Measurements from ENCODE around the gene PI4KA.
A peak's percentile ranks its signal among the peaks of the same experiment; 100 is the strongest.
"Not testable (repeated sequence)": the region's sequence is repeated elsewhere in the genome, so short reads cannot be mapped to it uniquely, and the experiment has no call there.

PI4KA gene

DNA sequence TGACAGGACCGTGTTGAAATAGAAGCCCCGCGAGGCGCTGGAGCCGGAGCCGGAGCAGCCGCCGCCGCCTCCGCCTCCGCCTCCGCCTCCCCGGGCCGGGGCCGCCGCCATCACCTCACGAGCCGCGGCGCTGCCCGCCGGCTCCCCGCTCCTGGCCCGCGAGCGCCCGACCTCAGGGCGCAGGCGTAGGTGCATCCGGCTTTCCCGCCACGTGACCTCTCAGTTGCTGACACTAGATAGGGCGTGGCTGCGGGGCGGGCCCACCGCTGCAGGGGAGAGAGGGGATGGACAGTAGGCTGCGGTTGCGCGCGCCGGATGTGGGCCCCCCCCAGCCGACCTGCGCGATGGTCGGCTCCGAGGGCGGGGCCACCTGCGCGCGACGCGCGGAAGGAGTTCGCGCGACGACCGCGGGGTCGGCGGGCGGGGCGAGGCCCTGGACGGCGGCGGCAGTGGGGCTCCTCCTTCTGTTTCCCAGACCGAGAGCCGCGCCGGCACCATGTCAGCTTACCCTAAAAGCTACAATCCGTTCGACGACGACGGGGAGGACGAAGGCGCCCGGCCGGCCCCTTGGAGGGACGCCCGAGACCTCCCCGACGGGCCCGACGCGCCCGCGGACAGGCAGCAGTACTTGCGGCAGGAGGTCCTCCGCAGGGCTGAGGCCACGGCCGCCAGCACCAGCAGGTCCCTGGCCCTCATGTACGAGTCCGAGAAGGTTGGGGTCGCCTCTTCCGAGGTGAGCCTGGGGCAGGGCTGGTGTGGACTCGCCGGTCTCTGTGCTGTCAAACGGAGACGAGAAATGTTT lies at the start of gene PI4KA, which contains the start of gene SNAP29:
Gene PI4KA, minus strand, starts transcription at position 197 of the 802 bp plus-strand sequence. Its CDS starts 86 bp downstream, at position 111.
Gene SNAP29, plus strand, starts transcription at position 393 of the 802 bp plus-strand sequence. Its CDS starts 104 bp downstream, at position 497.
- H3K9ac ChIP-seq (ENCODE audit: low read length) = peak within 1 kb of the TSS; percentile 83
- H3K36me3 ChIP-seq (ENCODE audit: control insufficient read depth, insufficient read depth, low read length) = no peaks in the 10 kb centered on the region
- no peaks in the 10 kb centered on the region for H3K27me3 ChIP-seq (ENCODE audit: control insufficient read depth, insufficient read depth, low read length)
- H3K4me3 ChIP-seq (ENCODE audit: low read length) = peak within 1 kb of the TSS; percentile 91
- H3K4me1 ChIP-seq (ENCODE audit: control insufficient read depth, insufficient read depth, low read length) = peaks cover 13% of the 10 kb centered on the region
- peak within 1 kb of the TSS; percentile 86 for H3K27ac ChIP-seq (ENCODE audit: low read depth, low read length)

- Histone ChIP-seq H3K4me3 (ENCODE audit: low read length) (no peak overlapping the region), H3K36me3 (ENCODE audit: control insufficient read depth, insufficient read depth, low read length) (no peaks in the 10 kb centered on the region), H3K9ac (ENCODE audit: low read length) (no peak overlapping the region), H3K27ac (ENCODE audit: low read depth, low read length) (no peak overlapping the region), H3K27me3 (ENCODE audit: control insufficient read depth, insufficient read depth, low read length) (no peaks in the 10 kb centered on the region), H3K4me1 (ENCODE audit: control insufficient read depth, insufficient read depth, low read length) (no peaks in the 10 kb centered on the region)
Observed at GRCh38 chr22:20906387-20906767, 47.8 kb upstream of the PI4KA start.

DNA sequence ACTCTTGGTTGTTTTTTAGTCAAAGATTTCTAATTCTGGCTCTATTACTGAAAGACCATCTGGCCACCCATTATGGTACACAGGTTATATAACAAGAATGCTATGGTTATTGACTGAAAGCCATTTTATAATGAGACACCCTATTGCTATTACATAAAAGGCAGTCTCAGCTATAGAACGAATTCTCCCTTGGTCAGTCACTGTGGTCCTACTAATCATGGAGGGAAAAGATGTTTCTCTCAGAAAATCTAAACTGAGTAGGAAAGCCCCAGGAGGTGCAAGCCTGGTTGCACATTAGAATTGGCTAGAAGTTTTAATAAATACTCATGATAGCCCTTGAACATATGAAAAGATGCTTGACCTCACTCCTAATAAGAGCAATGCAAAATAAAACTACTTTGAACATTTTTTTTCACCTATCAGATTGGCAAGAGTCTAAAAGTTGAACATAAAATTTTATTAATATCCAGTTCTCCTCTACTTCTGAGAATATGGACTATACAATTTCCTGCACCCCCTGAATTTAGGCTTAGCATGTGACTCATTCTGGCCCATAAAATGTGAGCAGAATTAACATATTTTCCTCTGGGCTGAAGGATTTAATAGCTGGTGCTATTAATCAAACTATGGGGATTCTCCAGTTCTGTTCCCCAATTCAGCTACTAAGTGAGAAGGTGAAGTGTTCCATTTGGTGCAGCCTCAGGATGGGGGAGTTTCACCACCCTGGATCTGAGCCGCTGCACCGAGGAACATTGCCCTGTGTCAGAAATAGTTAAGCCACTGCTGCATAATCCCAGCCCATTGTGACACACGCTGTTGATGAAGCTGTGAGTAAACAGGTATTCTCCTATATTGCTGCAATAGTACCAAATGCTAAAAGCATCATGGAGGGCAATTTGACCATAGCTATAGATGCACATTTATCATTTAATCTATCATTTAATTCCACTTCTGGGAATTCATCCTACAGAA lies 47.1 kb upstream of the PI4KA start:
- H3K4me1 ChIP-seq (ENCODE audit: control insufficient read depth, insufficient read depth, low read length) = no peaks in the 10 kb centered on the region
- H3K27ac ChIP-seq (ENCODE audit: low read depth, low read length) = no peak overlapping the region
- no peaks in the 10 kb centered on the region for H3K36me3 ChIP-seq (ENCODE audit: control insufficient read depth, insufficient read depth, low read length)
- H3K27me3 ChIP-seq (ENCODE audit: control insufficient read depth, insufficient read depth, low read length) = no peaks in the 10 kb centered on the region
- no peak overlapping the region for H3K9ac ChIP-seq (ENCODE audit: low read length)
- no peak overlapping the region for H3K4me3 ChIP-seq (ENCODE audit: low read length)

GRCh38 chr22:20904980-20905355 lies 46.4 kb upstream of the PI4KA start:
- H3K36me3 ChIP-seq (ENCODE audit: control insufficient read depth, insufficient read depth, low read length) = no peaks in the 10 kb centered on the region
- no peaks in the 10 kb centered on the region for H3K27me3 ChIP-seq (ENCODE audit: control insufficient read depth, insufficient read depth, low read length)
- no peak overlapping the region for H3K4me3 ChIP-seq (ENCODE audit: low read length)
- H3K4me1 ChIP-seq (ENCODE audit: control insufficient read depth, insufficient read depth, low read length) = no peaks in the 10 kb centered on the region
- no peak overlapping the region for H3K27ac ChIP-seq (ENCODE audit: low read depth, low read length)
- no peak overlapping the region for H3K9ac ChIP-seq (ENCODE audit: low read length)

- Histone ChIP-seq H3K36me3 (ENCODE audit: control insufficient read depth, insufficient read depth, low read length) (no peaks in the 10 kb centered on the region), H3K9ac (ENCODE audit: low read length) (no peak overlapping the region), H3K4me3 (ENCODE audit: low read length) (no peak overlapping the region), H3K27ac (ENCODE audit: low read depth, low read length) (no peak overlapping the region), H3K4me1 (ENCODE audit: control insufficient read depth, insufficient read depth, low read length) (no peaks in the 10 kb centered on the region), H3K27me3 (ENCODE audit: control insufficient read depth, insufficient read depth, low read length) (no peaks in the 10 kb centered on the region)
Observed at GRCh38 chr22:20904008-20904979, 45.7 kb upstream of the PI4KA start.

GRCh38 chr22:20903093-20903492 lies 44.5 kb upstream of the PI4KA start:
- no peak overlapping the region for H3K27ac ChIP-seq (ENCODE audit: low read depth, low read length)

GRCh38 chr22:20901093-20902033 lies 42.8 kb upstream of the PI4KA start:
- H3K36me3 ChIP-seq (ENCODE audit: control insufficient read depth, insufficient read depth, low read length); H3K27ac ChIP-seq (ENCODE audit: low read depth, low read length); H3K4me1 ChIP-seq (ENCODE audit: control insufficient read depth, insufficient read depth, low read length); H3K9ac ChIP-seq (ENCODE audit: low read length); H3K27me3 ChIP-seq (ENCODE audit: control insufficient read depth, insufficient read depth, low read length); H3K4me3 ChIP-seq (ENCODE audit: low read length): not testable (repeated sequence)

More at GRCh38 chr22:20903093-20903492, 44.5 kb upstream of the PI4KA start:
- Histone ChIP-seq H3K4me1 (ENCODE audit: control insufficient read depth, insufficient read depth, low read length) (no peaks in the 10 kb centered on the region), H3K27me3 (ENCODE audit: control insufficient read depth, insufficient read depth, low read length) (no peaks in the 10 kb centered on the region), H3K9ac (ENCODE audit: low read length) (no peak overlapping the region), H3K4me3 (ENCODE audit: low read length) (no peak overlapping the region), H3K36me3 (ENCODE audit: control insufficient read depth, insufficient read depth, low read length) (no peaks in the 10 kb centered on the region)

DNA sequence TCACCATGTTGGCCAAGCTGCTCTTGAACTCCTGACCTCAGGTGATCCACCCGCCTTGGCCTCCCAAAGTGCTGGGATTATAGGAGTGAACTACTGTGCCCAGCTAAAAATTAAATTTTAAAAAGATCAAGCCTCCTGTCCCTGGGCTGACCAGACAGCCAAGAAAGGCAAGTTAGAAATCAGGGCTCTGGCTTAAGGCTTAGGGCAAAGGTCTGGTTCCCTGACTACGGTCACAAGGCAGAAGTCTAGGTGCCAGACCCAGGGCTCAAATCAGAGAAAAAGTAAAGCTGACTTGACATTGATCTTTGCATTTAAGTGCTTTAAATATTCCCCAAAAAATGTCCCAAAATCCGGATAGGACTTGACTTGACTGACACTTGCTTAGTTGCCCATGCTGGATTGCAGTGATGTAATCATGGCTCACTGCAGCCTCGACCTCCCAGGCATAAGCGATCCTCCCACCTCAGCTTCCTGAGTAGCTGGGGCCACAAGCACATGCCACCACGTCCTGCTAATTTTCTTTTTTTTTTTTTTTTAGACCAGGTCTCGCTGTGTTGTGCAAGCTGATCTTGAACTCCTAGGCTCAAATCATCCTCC lies 41.3 kb upstream of the PI4KA start:
- Histone ChIP-seq H3K36me3 (ENCODE audit: control insufficient read depth, insufficient read depth, low read length) (no peaks in the 10 kb centered on the region), H3K9ac (ENCODE audit: low read length) (no peak overlapping the region), H3K4me1 (ENCODE audit: control insufficient read depth, insufficient read depth, low read length) (no peaks in the 10 kb centered on the region), H3K4me3 (ENCODE audit: low read length) (no peak overlapping the region), H3K27me3 (ENCODE audit: control insufficient read depth, insufficient read depth, low read length) (no peaks in the 10 kb centered on the region), H3K27ac (ENCODE audit: low read depth, low read length) (no peak overlapping the region)

- not testable (repeated sequence) for H3K27ac ChIP-seq (ENCODE audit: low read depth, low read length); H3K27me3 ChIP-seq (ENCODE audit: control insufficient read depth, insufficient read depth, low read length); H3K4me1 ChIP-seq (ENCODE audit: control insufficient read depth, insufficient read depth, low read length); H3K36me3 ChIP-seq (ENCODE audit: control insufficient read depth, insufficient read depth, low read length); H3K4me3 ChIP-seq (ENCODE audit: low read length); H3K9ac ChIP-seq (ENCODE audit: low read length)
Observed at GRCh38 chr22:20897737-20898136, 39.1 kb upstream of the PI4KA start.

DNA sequence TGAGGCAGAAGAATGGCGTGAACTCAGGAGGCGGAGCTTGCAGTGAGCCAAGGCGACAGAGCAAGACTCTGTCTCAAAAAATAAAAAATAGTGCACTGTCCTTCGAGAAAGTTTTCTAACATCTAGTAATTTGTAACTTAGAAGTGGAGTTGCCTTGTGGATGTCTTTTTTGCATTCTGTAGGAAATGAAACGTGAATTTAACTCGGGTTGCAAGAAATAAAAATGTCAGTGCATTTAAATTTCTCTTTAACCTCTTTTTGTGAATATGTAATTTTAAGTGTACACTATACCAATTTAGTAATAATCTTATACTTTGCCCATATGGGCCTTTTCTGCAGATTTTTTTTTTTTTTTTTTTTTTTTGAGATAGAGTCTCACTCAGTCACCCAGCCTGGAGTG lies 32.4 kb upstream of the PI4KA start:
- H3K27ac ChIP-seq (ENCODE audit: low read depth, low read length) = no peak overlapping the region

More for the DNA sequence above, 32.4 kb upstream of the PI4KA start:
- H3K9ac ChIP-seq (ENCODE audit: low read length) = no peak overlapping the region
- H3K36me3 ChIP-seq (ENCODE audit: control insufficient read depth, insufficient read depth, low read length) = peaks cover 10% of the 10 kb centered on the region
- H3K4me3 ChIP-seq (ENCODE audit: low read length) = no peak overlapping the region
- H3K27me3 ChIP-seq (ENCODE audit: control insufficient read depth, insufficient read depth, low read length) = no peaks in the 10 kb centered on the region
- no peaks in the 10 kb centered on the region for H3K4me1 ChIP-seq (ENCODE audit: control insufficient read depth, insufficient read depth, low read length)

All from rectal smooth muscle tissue (tissue), 1 donor.